Activated CD4-positive, CD25-positive, alpha-beta regulatory T cell treated with anti-CD3 and anti-CD28 coated beads, Interleukin-2, amount 50 U/mL, for 16 hours (primary cell): ENCODE measurements around the gene METTL6.
"Not testable (repeated sequence)": the region's sequence is repeated elsewhere in the genome, so short reads cannot be mapped to it uniquely, and the experiment has no call there.

Source experiments
- DNase-seq: peaks from one replicate; pipeline ENCODE4 v3.0.0-alpha.2; 2020; ENCODE audit warnings: low read depth, low spot score

The METTL6 gene

DNA sequence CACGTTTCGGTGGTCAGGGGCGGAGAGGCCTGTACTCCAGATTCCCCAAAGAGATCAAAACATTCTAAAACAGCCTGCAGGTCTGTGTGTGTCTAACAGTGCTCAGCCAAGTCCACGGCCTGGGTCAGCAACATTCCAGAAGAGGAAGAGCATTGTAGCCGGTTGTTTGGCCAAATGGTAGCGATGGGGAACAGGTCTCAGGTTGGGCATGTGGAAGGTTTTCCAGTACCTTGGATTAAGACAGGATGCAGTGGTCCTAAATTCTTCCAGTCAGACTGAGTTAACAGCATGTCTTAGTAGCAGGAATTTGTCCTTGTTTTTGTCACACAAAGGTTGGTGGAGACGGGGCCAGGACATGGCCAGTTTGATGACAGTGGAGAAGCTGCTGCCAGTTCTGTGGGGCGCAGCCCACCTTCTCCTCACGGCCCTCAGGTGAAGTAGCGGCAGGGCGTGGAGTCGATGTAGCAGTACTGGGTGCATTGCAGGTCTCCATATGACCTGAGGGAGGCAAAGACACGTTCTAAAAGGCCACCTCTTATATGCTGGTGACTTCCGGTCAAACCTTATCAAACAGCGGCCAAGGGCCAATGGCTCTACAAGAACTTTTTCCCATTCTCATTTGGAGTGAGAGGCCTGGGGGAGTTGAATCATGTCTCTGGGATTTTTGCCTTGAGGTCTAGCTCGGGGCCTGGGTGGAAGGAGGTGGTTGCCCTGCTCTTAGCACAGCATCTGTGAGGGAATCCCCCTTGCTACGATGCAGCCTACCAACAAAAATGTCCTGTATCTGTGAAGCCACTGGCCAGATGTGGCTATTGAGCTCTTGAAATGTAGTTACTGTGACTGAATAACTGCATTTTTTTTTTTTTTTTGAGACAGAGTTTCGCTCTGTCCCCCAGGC is 24.1 kb upstream of the METTL6 start:
- DNase-seq, result no peak

DNA sequence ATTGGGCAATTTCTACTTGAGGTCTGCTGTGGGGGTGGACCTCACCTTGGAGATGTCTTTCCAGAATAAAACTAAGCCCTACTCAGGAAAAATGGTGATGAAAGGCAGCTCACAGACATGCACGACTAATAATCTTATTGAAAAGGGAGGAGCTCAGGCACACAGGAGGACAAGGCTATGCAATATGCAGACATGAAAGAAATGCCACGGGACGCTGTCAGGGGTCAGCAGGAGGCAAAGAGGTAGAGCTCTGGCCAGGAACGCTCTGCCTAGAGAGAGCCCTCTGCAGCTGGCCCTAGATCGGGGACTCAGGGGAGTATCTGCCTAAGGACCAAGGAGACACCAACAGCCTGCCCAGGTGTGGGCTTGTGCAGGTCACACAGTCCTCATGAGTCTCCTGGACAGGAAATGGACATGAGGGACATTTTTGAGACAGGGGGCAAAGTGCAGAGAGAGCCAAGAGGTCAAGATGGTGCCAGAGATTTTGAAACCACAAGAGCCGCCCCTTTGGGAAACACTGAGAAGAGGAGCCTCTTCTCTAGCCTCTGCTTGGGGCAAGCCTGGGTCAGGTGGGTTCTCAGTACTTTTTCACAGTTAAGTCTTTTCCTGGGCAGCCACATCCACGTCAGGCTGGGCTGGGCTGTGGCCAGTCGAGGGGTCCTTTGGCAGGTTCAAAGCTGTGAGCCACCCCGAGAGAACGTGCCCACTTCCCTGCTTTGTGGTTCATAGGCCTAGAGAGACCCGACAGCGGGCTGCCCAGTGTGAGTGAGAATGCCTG is 23.3 kb upstream of the METTL6 start:
- no peak for DNase-seq

DNA sequence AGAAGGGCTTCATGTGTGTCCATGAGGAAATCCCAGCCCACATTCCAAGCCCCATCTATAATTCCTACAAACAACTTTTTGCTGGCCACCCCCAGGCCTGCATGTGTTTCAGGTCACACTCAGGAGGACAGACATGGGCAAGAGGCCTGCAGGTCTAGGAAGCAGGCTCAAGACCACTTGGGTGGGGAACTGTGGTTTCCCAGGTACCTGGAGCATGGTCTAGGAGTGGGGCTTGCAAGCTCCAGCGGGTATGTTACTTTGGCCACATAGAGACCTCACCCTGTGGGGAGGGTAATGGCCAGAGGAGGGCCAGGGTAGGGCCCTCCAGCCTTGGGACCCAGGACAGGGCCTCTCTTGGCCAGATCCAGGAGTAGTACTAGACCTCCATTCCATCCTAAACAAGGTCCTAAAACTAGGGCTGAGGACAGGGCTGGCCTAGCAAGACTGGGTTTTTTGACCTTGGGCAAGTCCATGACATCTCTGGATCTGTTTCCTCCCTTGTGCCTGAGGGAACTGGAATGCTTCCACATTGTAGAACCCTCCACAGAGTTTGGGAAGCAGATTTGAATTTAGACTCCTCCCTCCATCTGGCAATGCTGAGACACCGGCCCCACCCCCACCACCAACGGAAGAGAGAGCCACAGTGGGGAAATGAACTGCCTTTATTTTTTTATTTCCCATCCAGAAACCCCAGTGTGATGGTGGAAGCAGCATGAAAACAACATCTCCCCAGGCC is 22.3 kb upstream of the METTL6 start:
- DNase-seq, result no peak

DNA sequence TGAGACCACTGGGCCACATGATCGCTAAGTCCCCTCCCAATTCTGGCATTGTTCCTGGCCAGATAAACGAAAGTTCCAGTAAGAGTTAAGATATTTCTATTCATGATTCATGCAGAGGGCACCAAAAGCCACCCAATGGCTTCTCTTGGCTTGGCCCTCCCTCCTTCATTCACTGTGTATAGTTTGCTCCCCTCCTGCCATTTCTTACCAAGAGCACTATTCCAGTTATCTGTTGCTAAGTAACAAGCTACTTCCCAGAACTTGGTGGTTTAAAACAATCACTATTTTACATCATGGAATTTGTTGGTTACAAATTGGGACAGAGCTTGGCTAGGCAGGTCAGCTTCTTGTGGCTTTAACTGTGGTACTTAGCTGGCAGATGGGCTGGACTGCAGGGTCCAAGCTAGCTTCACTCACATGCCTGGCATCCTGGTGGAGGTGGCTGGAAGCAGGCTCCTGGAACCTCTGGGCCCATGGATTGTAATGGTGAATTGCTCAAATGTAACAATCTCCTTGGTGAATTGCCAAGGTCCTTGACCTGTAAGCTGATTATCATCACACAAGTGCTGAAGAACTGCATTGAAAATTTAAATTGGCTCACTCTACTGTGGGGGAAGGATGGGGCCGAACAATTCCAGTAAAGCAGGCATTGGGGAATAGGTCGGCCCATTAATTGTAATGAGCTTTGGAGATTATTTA is 16.6 kb upstream of the METTL6 start:
- no peak for DNase-seq

DNA sequence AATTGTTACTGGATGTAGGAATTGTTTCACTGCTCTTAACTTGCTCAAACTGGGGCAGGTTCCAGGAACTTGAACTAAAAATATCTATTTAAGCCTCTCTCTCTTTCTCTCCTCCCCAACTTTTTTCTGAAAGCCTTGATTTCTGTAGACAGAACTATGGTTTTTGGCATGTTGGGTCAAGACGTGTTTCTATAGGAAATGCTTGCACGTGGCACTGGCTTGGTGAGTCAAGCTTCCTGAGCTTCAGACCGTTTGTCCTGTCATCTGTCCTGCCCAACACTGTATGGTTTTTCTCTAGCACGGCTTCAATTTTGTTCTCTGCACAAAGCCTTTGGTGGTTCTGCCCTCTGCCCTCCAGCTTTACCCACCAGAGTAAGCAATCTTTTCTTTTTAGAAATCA is 13.5 kb upstream of the METTL6 start:
- no peak for DNase-seq

DNA sequence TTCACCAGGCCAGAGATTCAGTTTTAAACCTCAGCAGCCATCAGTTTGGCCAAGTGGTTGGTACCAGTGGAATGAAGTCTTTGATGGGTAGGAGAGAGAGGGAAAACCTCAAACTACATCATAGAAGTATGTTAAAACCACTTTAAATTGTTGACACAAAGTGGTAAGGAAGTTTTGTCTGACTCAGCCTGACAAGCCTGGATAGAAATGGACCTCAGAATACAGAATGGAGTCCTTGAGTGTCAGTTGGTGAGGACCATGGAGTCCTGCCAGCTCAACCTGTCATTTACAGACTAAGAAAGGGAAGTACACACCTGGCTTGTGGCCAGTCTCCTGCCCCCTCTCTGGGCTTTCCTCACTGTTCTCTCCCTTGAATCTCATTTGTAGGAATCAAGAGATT is 12.1 kb upstream of the METTL6 start:
- DNase-seq, result no peak

DNA sequence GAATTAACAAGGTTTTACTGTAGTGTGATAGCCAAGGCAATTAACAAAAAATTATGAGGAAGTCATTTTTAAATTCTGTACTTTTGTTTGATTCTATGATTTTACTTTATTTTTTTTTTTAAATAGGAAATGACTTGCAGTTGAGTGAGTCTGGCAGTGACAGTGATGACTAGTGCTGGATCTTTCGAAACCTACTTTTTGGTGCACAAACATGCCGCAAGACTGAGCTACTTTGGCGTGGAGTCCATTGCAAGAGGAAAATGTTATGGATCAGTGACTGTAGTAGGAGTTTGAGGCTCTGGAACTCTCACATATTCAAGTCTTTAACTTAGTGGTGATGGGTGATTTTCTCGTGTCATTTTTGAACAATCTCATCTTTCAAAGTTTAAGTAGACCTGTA is 11.6 kb upstream of the METTL6 start:
- no peak for DNase-seq

DNA sequence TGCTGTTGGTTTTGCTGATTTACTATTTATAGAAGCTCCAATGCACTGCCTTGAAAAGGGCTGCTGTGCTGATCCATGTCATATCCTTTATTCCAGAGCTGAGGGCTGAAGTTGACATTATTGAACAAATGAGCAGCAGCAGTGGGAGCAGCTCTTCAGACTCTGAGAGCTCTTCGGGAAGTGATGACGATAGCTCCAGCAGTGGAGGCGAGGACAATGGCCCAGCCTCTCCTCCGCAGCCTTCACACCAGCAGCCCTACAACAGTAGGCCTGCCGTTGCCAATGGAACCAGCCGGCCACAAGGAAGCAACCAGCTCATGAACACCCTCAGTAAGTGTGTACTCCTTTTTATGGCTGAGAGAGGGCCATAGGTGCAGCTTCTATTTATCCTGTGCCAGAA is 8.9 kb upstream of the METTL6 start:
- no peak for DNase-seq

DNA sequence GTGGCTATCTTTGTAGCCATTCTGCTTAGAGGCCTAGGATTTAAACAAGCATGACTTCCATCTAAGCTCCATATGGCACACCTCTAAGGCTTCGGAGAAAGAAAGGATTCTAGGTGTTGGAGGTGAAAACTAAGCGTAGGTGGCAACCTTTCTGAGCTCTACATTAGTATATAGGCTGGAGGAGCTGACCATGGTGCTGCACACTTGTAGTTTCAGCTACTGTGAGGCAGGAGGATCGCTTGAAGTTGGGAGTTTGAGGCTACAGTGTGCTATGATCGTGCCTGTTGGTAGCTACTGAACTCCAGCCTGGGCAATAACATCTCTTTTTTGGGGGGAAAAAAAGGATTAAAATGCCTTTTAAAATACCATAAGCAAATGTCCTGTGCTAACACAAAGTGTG is 7.4 kb upstream of the METTL6 start:
- DNase-seq, result no peak

DNA sequence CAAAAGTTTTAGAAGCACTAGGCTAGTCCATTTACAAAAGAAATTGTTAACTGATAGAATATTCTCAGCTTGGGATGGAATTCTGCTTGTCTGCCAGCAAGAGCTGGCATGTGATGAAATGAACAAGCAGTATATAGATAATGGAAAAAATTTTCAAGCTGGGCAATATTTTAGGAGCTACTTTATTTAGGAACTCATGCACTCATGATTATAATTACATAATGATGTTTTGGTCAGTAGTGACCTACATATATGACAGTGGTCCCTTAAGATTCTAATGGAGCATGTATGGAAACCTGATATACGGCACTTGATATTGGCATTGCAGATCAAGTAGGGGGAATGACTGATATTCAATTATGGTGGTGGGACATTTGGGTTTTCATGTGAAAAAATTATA is 6.2 kb upstream of the METTL6 start:
- DNase-seq, result no peak

DNA sequence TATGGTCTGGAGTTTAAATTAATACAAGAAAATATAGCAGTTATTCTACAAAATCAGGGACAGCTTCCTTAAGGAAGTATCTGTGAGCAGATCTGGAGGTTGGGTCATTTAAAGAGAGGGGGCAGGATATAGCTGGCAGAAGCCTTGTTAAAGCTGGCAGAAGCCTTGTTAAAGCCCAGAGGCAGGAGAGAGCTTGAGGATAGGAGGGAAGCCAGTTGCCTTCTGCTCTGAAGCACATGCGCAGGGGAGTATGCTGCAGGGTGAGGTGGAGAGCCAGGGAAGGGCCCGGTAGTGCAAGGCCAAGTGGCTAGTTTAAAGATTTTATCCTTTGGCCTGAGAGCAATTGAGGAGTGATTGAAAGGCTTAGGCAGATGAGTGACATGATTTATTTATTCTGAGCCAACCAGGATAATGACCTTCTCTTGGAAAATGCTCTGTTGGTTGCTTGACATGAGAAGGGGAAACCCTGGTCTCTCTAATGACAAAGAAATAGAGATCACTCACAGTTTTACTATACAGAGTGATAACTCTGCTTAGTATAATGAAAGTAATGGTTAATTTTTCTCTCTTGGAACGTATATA is 4.0 kb upstream of the METTL6 start:
- no peak for DNase-seq

DNA sequence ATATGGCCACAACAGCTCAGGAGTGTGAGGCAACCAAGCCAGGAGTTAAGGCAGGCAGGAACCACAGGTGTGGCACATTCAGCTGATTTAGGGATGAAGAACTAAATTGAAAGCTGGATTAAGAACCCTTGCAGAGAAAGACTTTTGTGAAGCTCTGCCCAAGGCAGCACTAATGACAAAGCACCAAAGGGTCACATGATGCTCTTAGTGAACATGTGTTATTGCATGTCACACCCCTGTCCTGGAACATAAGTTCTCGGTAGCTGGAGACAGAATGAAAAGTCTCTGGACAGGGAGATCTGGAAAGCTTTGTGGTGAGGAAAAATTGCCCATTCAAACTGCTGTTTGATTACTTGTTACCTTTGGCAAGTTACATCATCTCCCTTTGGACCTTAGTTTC is 3.3 kb upstream of the METTL6 start:
- no peak for DNase-seq

DNA sequence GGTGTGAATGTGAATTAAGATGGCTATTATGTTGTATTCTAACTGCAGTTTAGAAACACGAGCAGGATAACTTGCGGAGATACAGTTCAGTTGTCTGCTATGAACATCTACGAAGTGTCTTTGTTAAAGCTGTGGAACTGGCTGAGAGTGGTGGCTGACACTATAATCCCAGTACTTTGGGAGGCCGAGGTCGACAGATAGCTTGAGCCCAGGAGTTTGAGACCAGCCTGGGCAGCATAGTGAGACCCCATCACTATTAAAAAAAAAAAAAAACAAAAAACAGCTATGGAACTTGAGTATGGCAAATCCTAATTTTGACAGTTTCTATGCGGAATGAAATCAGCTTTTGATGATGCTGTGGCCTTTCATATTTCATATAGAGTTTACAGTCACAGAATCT is 1.7 kb upstream of the METTL6 start:
- no peak for DNase-seq

DNA sequence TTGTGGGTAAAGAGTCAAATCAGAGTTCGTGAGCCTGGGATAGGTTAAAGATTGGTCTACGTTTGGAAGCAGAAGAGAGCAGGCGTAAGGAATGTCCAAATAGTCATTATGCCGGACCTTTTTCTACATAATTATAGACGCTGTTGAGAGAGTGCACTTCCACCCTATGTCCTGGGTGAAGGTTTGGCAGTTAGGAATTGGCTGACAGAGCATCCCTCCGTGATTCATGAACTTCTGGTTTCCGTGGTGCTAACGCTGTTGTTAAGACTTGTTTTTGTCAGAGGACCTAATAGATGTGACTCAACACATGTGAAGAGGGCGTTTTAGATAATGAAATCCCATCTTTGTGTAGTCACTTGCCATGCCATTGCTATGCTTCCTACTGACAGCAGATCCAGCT is 1.2 kb upstream of the METTL6 start:
- no peak for DNase-seq

DNA sequence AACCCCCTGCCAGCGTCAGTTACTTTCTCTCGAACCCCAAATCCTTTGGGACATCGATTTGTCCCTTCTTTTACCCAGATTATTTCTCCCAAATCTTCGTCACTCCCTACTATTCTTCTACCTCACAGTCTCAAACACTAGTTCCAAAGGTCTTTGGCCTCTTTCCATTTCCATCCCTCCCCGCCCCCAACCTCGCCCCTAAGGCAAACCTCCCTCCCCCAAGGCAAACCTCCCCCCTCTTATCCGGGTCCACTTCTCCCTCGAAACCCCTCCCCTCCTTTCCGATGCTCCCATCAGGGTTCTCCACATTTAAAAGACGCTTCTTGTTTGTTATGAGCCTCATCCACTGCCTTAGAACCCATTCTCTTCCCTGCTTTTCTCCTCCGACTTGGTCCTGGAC is 637 bp upstream of the METTL6 start:
- no peak for DNase-seq

DNA sequence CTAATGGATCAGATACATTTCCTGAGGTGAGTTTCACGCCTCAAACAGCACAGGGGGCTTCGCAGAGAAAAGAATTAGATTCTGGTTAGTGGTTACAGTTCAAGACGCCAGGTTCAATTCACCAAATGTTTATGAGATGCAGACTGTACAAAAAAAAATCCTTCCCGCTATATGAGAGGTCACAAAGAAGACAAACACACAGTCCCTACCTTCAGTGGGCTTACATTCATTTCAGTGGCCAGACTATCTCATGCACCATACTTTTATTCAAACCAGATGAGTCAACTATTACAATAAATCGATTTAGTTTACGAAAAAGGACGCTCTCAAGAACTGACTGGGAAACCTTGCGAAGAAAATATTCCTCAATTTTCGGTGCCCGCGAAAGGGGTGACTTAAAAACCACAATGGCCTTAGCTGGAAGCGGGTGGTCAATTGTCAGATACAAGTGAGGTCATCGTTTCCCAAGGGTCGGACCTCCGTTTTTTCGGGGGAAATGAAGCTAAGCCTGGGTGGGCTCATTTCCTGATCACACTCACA is 695 bp downstream of the METTL6 start:
- DNase-seq, result no peak

DNA sequence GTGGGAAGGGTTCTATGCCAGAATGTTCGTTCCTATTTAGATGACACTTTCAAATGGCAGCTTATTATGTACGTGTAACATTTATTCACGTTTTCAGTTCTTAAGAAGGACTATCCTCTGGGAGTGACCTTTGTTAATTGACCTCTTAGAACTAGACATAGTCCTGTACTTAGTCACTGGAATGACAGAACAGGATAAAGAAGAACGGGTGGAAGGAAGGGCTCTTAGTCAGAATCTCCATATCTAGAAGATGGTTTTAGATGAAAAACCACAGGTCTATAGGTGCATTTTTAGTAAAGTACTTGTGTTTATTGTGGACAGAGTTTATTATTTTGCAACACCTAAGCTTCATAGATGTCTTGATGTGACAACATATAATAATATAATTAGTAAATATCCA is 6.5 kb downstream of the METTL6 start:
- DNase-seq, result no peak

DNA sequence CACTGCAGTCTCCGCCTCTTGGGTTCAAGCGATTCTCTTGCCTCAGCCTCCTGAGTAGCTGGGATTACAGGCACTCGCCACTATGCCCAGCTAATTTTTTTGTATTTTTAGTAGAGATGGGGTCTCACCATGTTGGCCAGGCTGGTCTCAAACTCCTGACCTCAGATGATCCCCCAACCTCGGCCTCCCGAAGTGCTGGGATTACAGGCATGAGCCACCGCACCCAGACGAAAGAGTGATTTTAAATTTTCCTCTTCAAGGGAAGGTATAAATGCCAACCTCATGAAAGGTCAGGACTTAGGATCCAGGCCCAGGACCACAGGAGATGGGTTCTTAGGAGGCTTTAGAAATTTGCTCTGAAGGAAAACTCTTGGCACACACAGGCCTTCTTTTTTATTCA is 16.4 kb downstream of the METTL6 start:
- DNase-seq, result not testable (repeated sequence)

DNA sequence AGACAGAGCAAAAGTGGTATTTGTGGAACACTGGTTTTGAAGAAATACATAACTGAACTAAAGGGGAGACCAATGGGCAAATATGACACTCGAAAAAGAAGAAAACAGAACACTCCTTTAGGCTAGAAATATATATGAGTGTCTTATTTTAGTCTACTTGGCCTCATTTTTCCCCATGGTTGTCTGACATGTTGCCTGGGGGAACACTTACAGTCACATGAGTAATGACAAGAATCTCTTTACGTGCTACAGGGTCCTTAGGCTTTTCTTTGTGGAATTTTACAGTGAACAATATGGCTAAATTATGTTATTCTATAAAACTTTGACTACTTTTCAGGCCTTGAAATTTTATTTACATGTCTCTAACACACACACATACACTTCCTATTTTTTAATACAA is 17.6 kb downstream of the METTL6 start:
- DNase-seq, result no peak

DNA sequence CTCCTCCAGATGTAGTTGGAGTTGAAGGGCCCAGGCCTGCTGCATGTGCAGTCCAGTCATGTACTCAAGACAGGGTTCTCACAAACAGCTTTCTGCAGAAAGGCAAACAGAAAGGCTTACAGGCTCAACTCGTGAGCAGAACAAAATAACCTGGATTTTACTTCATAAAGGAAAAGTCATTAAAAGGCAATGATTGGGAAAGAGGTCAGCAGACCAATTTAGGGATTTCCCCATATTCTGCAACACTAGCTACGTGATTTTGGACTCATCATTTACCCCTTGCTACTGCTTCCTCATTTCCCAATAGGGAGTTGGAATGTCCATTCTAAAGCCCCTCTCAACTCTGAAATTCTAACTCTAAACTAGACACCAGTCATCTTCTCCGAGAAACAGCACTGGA is 18.1 kb downstream of the METTL6 start:
- no peak for DNase-seq

DNA sequence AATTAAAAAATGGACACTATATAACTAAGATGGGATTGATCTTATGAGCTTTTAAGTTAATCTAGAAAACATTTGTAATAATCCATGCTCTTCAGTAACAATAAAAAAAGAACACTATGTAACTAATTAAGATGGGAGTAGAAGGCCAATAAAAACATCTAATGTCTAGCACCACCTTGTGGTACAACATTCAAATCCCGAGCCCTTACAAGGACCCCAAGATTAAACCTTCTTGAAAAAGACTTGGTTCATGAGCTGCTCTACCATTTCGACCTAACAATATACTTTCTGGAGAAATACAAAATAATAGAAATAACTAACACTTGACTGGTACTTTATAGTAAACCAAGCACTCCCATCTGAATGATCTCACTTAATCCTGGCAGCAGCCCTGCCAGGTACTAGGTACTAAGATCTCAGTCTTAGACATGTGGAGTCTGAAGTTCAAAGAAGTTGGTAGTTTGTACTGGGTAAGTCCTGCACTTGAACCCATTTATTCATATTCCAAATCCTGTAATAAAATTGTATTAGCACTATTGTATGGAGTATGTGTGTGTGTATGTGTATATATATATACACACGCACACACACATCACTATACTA is 21.8 kb downstream of the METTL6 start:
- DNase-seq, result no peak
